Activated naive CD8-positive, alpha-beta T cell treated with anti-CD3 and anti-CD28 coated beads, Interleukin-2, amount 50 U/mL, for 16 hours (primary cell): ENCODE results near the gene EZH1.

Source experiments
- DNase-seq: peaks from one replicate; pipeline ENCODE4 v3.0.0-alpha.2; 2020; ENCODE audit warnings: low read depth, low spot score

EZH1 gene

DNA sequence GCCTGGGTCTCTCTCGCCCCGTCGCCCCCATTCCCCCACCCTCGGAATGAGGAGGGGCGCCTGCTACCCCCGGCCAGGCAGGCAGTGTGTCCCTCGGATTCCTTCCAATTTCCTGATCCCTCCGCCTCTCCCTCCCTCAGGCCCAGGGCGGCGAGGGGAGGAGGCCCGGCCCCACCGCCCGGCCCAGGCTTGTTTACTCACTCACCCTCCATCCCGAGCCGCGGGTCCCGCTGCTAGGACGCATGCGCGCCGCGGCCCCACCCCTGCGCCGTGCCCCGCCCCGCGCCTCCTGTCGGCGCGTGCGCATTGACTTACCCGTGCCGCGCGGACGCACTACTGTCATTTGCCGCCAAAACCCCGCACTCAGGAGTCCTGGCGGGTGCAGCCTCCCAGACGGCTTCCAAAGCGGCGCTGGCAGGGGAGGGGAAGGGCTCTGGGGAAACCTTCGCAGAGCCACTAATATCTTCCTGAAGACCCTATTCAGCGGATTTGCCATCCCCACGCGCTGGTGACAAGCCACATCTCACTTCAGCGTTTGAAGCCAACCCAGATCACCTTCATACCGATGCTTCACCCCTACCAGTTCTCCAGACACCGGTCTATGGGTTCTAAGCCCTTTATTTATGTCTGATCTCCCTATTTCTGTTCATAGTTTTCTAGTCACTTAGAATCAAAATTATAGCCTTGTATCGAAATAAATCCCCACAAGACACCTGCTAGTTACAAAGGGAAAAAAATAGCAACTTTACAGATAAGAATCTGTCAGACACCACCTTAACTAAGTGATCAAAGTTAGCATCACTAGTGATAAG lies at the start of gene EZH1:
EZH1 (minus strand) TSS at position 235 of the 812 bp plus-strand sequence. CDS start 16,099 bp downstream, outside the sequence.
- peak; percentile 81 for DNase-seq

DNA sequence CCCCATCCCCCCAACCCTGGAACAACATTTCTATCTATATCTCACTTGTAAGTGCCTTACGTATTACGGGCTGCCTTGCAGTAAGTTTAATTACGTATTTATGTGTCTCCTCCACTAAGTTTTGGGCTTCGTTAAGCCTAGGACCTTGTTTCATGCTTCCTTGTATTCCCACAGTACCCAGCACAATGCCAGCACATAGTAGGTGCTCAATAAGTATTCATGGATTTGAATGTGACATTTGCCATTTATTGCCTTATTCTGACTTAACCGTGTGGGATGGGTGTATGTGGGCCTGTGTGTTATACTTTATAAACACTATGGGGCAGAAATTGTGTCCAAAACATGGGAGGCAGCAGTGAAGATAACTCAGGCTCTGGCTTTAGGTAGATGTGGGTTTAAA lies 47.7 kb upstream of the EZH1 start:
- DNase-seq = no peak

DNA sequence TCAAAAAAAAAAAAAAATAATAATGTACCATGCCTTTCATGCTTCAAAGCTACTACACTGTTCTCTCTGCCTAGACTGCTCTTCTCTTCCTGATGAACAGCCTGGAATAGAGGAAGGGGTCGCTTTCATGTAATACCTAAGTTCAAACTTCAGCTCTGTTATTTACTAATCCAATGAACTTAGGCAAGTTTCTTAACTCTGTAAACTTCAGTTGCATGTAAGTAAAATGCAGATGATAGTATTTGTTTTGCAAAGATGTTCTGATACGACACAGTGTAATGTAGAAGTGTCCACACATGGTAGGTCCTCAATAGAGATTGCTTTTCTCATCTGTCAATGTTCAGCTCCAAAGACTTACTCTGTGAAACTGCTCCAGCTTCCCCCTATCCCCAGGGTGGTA lies 47.1 kb upstream of the EZH1 start:
- no peak for DNase-seq

DNA sequence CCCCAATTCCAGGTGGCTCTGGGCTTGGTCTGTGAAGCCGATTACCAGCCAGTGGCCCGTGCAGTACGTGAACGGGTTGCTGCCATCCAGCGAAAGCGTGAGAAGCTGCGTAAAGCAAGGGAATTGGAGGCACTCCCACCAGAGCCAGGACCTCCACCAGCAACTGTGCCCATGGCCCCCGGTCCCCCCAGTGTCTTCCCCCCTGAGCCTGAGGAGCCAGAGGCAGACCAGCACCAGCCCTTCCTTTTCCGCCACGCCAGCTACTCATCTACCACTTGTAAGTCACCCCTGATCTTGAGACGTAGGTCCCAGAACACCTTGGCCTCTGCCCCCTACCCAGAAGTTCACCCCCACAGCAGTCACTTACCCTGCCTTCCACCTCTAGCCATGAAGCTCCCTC lies 42.4 kb upstream of the EZH1 start:
- no peak for DNase-seq

DNA sequence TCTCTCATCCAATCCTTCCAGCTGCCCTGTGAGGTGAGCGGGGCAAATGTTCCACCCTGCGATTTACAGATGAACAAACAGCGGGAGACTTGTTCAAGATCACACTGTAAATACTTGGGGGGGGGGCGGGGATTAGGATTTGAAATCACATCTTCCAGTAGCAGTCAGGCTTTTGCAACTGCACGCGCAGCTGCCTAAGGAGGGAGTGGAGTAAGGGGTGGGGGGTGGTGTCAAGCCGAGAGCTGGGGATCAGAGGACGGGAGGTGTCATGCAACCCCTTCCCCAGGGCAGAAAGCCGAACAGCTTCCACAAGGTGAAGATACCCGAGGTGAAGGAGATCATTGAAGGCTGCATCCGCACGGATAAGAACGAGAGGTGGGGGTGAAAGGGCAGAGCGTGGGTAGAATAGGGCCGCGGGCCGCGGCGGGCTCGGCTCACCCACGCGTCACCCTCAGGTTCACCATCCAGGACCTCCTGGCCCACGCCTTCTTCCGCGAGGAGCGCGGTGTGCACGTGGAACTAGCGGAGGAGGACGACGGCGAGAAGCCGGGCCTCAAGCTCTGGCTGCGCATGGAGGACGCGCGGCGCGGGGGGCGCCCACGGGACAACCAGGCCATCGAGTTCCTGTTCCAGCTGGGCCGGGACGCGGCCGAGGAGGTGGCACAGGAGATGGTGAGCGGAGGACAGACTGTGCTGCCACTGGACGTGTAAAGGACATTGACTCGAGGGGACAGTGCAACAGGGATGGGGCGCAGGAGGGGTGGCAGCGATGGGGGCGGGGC lies 40.2 kb upstream of the EZH1 start:
- DNase-seq = no peak

DNA sequence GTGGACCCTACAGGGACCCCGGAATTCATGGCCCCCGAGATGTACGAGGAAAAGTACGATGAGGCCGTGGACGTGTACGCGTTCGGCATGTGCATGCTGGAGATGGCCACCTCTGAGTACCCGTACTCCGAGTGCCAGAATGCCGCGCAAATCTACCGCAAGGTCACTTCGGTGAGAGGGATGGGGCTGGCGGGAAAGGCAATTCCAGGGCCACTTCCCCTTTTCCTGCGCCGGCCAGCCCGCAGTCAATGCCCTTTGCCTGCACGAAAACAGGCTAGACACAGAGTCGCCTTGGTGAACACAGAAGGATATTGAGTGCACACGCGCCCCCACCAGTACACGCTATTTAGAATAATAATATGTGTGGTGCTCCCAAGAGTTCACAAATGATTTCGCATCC lies 39.6 kb upstream of the EZH1 start:
- DNase-seq = no peak

DNA sequence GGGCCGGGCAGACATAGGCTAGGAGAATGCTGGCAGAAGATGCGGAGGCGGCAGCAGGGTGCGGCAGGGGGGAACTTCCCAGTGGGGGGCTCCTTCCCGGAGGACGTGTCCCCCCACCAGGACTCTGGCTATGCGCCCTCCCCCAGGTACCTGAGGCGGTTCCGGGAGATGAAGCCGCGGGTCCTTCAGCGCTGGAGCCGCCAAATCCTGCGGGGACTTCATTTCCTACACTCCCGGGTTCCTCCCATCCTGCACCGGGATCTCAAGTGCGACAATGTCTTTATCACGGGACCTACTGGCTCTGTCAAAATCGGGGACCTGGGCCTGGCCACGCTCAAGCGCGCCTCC lies 38.9 kb upstream of the EZH1 start:
- no peak for DNase-seq

DNA sequence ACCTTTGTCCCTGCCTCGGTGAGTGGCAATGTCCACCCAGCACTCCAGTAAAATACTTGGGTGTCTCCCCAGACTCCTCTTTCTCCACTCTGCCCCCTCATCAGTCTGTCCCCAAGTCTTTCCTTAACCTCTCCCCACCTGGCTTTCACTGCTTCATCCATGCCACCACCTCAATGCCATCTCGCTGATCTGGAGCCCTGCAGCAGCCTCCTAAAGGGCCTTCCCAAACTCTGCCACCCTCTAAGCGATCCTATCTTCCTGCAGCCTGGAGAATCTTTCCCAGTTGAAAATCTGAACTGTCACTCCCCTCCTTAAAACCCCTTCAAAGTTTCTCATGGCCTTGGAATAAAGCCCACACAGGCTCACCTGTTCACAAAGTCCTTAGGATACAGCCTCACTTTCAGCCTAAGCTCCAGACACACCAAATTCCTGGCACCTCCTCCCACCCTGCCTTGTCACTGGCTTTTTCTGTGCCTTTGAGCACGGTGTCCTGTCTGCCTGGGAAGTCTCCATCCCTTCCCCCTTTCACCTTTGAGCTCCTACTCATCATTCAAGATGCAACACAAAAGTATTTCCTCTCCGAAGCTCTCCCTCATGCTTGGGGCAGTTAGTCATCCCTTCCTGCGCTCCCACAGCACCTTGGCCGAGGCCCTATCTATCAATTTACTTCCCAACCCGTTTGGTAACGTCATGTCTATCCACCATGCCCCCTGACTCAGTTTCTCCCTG lies 38.4 kb upstream of the EZH1 start:
- DNase-seq = no peak

DNA sequence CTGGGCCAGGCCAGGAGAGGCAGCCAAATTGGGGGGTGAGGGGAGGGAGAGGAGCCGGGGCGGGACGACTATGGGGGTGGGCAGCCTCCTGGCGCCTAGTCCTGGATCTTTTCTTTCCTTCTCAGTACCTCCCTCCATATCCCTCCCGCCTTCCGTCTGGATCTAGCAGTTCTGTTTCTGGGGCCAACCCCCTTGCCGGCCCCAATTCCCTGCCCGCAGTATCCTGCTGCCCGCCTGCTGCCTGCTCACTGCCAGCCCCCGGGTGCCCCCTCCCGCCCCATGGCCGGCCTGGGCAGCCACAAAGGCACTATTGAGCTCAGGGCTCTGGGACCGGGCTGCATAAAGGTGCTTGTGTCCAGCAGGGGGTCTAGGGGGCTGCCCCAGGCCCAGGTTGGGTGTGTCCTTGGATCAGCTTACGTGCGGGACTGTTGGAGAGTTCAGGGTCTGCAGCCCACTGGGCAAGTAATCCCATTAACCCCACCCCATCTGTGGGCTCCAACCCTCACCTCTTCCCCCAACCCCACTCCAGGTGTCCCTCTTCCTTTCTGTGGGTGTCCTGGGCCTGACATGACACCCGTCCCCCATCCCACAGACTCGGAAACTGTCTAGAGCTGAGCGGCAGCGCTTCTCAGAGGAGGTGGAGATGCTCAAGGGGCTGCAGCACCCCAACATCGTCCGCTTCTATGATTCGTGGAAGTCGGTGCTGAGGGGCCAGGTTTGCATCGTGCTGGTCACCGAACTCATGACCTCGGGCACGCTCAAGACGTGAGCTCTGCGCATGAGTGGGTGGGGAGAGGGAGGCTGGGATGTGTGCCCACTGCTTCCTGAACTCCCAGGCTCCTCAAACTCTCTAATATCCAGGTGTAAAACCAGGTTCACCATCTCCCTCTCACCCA lies 37.6 kb upstream of the EZH1 start:
- DNase-seq = no peak

DNA sequence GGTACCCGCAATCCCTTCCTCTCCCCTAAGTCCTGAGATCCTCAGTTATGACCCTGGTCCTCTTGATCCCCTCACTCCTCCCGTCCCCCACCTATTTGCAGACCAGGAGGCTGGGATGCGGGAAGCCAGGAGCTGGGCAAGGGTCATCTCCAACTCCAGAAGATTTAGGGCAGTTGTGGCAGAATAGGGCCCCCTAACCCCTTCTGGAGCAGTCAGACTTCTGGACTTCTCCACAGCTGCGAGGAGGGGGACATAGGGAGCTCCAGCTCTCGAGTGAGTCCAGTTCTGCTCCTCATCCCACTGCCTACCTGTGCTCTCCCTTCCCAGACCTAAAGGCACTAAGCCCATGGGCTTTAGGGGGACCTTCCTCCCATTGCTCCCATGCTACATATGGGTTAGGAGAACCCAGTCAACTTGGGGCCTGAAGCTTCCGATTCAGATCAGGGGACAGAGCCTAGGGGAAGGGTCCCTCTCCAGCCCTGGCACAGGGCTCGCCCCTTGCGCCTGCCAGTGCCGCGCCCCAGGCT lies 36.9 kb upstream of the EZH1 start:
- DNase-seq = no peak

DNA sequence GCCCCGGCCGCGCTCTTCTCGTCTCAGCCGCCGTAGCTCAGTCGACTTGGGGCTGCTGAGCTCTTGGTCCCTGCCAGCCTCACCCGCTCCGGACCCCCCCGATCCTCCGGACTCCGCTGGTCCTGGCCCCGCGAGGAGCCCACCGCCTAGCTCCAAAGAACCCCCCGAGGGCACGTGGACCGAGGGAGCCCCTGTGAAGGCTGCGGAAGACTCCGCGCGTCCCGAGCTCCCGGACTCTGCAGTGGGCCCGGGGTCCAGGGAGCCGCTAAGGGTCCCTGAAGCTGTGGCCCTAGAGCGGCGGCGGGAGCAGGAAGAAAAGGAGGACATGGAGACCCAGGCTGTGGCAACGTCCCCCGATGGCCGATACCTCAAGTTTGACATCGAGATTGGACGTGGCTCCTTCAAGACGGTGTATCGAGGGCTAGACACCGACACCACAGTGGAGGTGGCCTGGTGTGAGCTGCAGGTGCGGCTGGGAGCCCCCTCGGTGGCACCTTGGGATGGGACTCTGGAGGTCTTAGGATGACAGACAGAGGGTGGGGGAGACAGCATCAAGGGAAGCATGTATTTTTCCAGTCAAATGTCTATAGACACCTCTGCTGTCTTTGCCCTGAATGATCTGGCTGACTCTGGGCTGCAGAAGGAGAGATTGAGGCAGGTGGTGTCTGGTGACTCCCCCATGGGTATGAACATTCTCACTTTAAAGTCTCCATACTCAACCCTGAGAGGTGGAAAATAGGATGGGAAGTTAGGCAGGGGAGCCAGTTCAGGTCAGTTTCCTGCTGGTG lies 36.2 kb upstream of the EZH1 start:
- no peak for DNase-seq

DNA sequence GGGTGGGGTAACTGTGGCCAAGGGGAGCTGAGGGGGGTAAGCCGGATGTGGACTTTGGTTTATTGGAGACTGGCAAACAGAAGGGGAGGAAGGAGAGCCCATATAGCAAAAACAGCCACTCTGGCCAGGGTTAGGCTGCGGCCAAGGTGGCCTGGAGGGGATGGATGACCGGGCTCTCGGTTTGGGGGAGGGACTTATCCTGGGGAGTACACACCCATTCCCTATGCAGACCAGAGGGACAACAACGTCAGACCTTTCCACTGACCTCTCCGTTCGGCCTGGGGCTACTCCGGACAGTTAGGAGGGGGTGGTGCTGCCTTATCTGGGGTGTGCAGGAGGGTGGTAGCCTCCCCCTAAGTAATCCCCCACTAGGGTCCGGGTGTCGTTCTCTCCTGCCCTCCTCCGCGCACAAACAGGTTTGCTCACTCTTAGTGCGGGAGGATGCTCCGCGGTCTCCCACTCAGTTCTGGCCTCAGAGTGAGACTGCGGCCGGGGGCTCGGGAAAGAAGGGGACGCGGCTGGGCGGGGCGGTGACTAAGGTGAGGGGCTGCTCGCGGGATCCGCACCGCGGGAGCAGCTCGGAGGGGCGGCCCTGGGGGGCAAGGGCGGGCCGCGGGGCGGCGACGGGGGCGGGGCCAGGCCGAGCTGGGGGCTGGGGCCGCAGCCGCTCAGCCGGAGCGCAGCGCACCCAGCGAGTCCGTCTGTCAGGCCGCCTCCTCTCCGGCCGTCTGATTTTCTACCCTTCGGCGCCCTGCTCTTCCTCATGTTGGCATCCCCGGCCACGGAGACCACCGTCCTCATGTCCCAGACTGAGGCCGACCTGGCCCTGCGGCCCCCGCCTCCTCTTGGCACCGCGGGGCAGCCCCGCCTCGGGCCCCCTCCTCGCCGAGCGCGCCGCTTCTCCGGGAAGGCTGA lies 35.4 kb upstream of the EZH1 start, which contains the start of gene WNK4:
WNK4 (plus strand) TSS at position 675 of the 915 bp plus-strand sequence; CDS start at position 764, 89 bp downstream.
- DNase-seq = no peak

DNA sequence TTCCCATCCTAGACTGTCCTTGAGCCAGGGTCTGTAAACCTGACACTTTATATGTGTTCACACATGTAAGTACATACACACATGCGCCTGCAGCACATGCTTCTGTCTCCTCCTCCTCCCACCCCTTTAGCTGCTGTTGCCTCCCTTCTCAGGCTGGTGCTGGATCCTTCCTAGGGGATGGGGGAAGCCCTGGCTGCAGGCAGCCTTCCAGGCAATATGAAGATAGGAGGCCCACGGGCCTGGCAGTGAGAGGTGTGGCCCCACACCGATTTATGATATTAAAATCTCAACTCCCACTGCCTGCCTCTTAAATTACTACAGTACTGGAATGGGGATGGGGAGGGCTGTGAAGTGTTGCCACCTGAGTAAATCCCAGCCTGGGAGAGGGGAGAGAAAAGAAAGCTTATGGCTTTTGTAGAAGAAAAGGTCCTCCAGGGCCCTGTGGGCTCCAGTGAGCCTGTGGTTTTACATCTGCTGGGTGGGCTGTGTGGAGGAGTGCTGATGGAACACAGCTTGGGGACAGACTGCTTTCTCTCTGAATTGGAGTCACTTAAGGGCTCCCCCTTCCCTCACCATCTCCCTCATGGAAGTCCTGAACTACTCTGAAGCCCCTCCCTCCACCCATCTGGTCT lies 34.6 kb upstream of the EZH1 start:
- DNase-seq = no peak

DNA sequence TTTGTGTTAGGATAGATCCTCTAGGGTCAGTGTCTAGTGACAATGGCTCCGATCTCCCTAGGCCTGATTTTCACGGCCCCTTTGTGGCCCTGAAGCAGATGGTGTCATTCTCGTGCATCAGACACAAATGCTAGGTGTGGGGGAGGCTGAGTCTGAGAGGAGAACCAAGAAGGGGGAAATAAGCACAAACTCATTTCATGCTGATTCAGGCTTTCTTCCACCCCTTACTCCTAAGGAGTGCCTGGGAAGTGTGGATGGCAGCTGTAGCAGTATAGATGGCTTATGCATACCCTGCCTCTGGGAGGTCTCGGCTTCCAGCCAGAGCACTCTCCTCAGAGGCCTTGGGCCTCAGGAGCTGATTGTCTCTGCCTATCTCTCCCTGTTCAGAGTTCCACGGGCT lies 33.7 kb upstream of the EZH1 start:
- no peak for DNase-seq

DNA sequence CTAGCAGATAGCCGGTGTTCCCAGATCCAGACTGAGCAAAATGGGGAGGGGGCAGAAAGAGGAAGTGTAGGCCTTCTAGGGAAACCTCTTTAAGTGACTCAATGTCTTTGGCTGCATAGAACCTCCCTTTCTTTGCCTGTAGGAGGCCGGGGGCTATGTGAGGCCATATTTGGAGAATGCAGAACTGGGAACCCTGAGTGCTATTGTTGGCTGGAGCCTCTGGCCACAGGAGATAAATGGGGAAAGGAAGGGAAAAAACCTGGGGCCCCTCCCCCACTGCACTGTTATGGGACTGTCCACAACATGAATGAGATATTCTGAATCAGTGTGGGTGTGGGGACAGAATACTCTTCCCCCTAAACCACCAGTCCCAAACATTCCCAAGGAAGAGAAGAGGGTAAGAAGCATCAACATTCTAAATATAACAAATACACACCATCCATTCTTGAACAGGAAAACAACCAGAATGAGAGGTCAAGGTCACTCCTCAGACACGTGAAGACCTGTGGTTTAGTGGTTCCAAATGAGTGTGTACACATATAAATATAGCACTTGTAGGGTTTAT lies 30.8 kb upstream of the EZH1 start:
- DNase-seq = no peak

DNA sequence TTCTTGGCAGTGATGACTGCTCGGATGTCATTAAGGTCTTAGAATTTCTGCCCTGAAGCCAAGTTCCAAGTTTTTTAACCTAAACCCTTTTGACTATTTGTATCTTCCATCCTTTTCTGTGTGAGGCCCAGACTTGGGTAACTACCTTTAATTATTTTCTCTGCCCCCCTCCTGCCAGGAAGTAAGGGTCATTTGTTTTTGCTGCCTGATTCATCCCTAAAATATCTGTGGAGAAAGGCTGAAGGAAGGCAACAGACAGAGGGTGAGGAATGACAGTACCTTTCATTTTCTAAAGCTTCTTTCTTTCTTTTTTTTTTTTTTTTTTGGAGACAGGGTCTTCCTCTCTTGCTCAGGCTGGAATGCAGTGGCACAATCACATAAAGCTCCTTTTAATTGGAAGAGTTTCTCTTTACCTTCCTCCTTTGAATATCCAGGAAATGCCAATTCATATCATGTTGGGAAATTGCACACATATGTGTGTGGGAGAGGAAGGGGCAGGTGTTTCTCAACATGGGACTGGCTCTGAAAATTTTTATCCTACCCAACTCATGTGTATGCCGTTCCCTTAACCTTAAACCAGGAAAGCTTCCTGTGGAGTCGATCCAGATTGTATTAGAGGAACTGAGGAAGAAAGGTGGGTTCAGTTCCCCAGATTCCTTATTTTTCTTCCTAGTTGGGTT lies 29.4 kb upstream of the EZH1 start:
- DNase-seq = no peak

DNA sequence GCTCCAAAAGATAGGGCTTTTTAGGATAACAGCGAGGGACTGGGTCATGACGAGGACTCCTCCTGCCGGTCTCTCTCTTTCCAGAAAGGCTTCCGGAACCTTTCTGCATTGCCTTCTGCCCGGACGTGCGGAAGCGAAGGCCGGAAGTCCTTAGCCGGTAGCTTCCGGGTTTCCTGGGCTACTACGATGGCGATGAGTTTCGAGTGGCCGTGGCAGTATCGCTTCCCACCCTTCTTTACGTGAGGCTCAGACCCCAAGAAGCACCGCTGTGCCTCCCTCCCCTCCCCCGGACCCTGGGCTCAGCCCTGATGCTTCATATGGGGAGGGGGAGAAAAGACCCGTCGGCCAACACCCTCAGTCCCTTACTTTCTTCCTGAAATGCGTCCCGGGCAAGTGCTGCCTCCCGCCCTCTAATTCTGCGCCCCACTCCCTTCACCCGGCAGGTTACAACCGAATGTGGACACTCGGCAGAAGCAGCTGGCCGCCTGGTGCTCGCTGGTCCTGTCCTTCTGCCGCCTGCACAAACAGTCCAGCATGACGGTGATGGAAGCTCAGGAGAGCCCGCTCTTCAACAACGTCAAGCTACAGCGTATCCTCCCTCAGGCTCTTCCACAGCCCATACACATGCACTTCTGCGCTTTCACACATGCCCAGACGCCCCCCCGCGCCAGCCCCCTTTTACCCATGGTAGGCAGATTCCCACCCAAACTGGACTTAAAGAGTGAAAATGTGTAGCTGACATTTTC lies 28.6 kb upstream of the EZH1 start, which contains the start of gene VPS25:
VPS25 (plus strand) TSS at position 160 of the 746 bp plus-strand sequence; CDS start at position 187, 27 bp downstream.
- DNase-seq = peak; percentile 42
